Heart right ventricle (tissue), 16 donors: ENCODE results near the gene ADAM33. TPM values are rescaled to one million over a fixed set of nuclear protein-coding genes. Genes with fewer than 3 reads are reported as not detected.

ENCODE experiments used
- ATAC-seq, 8 donors: fragments of 200-7000 bp; cut with Tn5 transposase; one replicate each; pipeline ENCODE4 v1.9.1; 2020; ENCODE audit warnings: mild to moderate bottlenecking in 8 of 8, moderate library complexity in 8 of 8, moderate number of reproducible peaks in 1 of 8
- DNase-seq, 2 donors: peaks; one replicate each; pipeline ENCODE4 v3.0.0-alpha.2; 2020
- H3K27ac ChIP-seq, 10 donors: fragments of 200-600 bp; sonication (generic) in 2 of 10; one replicate each; pipeline versions ENCODE4 v1.5.0 to v1.8.0; 2020 to 2022; ENCODE audit warnings: mild to moderate bottlenecking in 3 of 10
- H3K27me3 ChIP-seq, 7 donors: fragments of 200-600 bp; one replicate each; pipeline ENCODE4 v1.8.0; 2021 to 2022; ENCODE audit warnings: mild to moderate bottlenecking in 2 of 7
- H3K36me3 ChIP-seq, 9 donors: fragments of 200-600 bp; sonication (generic) in 1 of 9; one replicate each; pipeline versions ENCODE4 v1.5.0 to v1.8.0; 2020 to 2022; ENCODE audit warnings: mild to moderate bottlenecking in 2 of 9
- H3K4me1 ChIP-seq, 9 donors: fragments of 200-600 bp; sonication (generic) in 1 of 9; one replicate each; pipeline versions ENCODE4 v1.5.0 to v1.8.0; 2020 to 2022; ENCODE audit warnings: mild to moderate bottlenecking in 4 of 9
- H3K4me3 ChIP-seq, 10 donors: fragments of 200-600 bp; sonication (generic) in 2 of 10; one replicate each; pipeline versions ENCODE4 v1.5.0 to v1.8.0; 2020 to 2022; ENCODE audit warnings: mild to moderate bottlenecking in 7 of 10, moderate library complexity in 2 of 10
- H3K9me3 ChIP-seq, 11 donors: fragments of 200-600 bp in 10 of 11; sonication (generic) in 2 of 11; one replicate each; pipeline versions ENCODE4 v1.5.0 to v1.8.0; 2013 to 2022; ENCODE audit warnings: mild to moderate bottlenecking in 2 of 11, control low read depth in 1 of 11, moderate library complexity in 1 of 11
- CTCF ChIP-seq, 9 donors: fragments of 200-600 bp; sonication (generic) in 2 of 9; IDR thresholded peaks; one replicate each; pipeline versions ENCODE4 v1.5.0 to v1.8.0; 2021 to 2022; ENCODE audit warnings: antibody characterized with exemption in 9 of 9, mild to moderate bottlenecking in 5 of 9, moderate library complexity in 1 of 9
- WGBS, 2 donors: extraction: QIAGEN DNeasy Blood & Tissue Kit; methylation state at CpG; one replicate each; pipeline ENCODE4 v1.1.7; 2013; ENCODE audit warnings: inconsistent platforms in 1 of 2; 5-methylcytosine and 5-hydroxymethylcytosine counted together
- intact Hi-C, 10 donors: fragments of 100-400 bp; cut with DNase I; formaldehyde crosslinking; loops; one replicate each; pipeline versions ENCODE4 v1.11.1 to v1.14.2; 2022
- polyA plus RNA-seq, 2 donors: library from polyadenylated mRNA; stranded (reverse); fragments of 200-250 nt; gene quantifications; one replicate each; pipeline ENCODE4 v1.2.3, GENCODE V29; 2013
- total RNA-seq, 10 donors: library from RNA; stranded (reverse); fragmentation: NEBNext Ultra II Directional in 3 of 10; extraction: Animal tissue kit (Norgen Biotek cat#: 25700) in 3 of 10; gene quantifications; one replicate each; pipeline versions ENCODE4 v1.2.1 to v1.2.4, GENCODE V29; 2021 to 2023
- donor health status: Arrhythmogenic right ventricular cardiomyopathy.
- donor health status: ischemic (EF 13 %, LVEDD 7.1; RV severe dilation, severe dysfunction).
- donor health status: healthy with polysubstance abuse.
- donor health status: DM: no; HTN: yes; CAD: no.
- donor health status: DM: no; HTN: no; CAD: no.
- donor health status: ischemic (EF 25% LVEDD 6.9; RV normal size, moderate dysfunction).
- donor health status: ischemic (EF 25% LVEDD 5.7; RV mildly dilated, moderate dysfunction).
- donor health status: healthy.
- donor health status: DM: yes; HTN: yes; CAD: no.
- donor health status: Ischemic cardiomyopathy.
- donor health status: ischemic (EF 35%, LVEDD 5.7; RV mildly dilated, moderate dysfunction).
- donor health status: nonischemic (EF 11% LVEDD 7.7; RV severe dilation, severe dysfunction).
- donor health status: DM: yes; HTN: yes; CAD: no.
- donor health status: PGD.
- donor health status: ischemic (EF 29% LVEDD 5.4; RV normal size, mild dysfunction).
- donor health status: nonischemic (EF 23%, LVEDD 6.1; RV moderate dilation, normal function).

Gene ADAM33
- total and polyA plus RNA-seq, 12 donors = 1.6 to 71.8 (median 4.5) TPM

GRCh38 chr20:3720068-3720467 is 38.3 kb upstream of the ADAM33 start:
- TF ChIP-seq CTCF (IDR thresholded peaks at IDR 0.05) = no peak
- Histone ChIP-seq H3K4me1 (peaks cover 0 to 5% (median 0%) of the 10 kb centered on the region in 9 donors), H3K4me3 (no peak overlapping the region), H3K36me3 (no peaks in the 10 kb centered on the region), H3K27ac (no peak overlapping the region), H3K27me3 (peaks cover 0 to 4% (median 0%) of the 10 kb centered on the region in 7 donors), H3K9me3 (no peaks in the 10 kb centered on the region)
- ATAC-seq (no peak), DNase-seq (no peak)
- intact Hi-C loops = loop anchor here in 1 of 10 donors (5.0 kb wide), 1 partner anchor 47 kb away; the partner anchor contains the start of gene ADISSP
- 85 to 88% methylated on average over 2 of the region's 2 CpGs for WGBS, 2 donors

GRCh38 chr20:3719046-3719445 is 37.2 kb upstream of the ADAM33 start:
- intact Hi-C loops = loop anchor here in 5 of 10 donors (5.0 to 10.0 kb wide), 3 partner anchors 33 to 154 kb away; partner anchors contain the start of gene ADISSP (in 4 of the 5)
- no peak for DNase-seq
- Histone ChIP-seq H3K27me3 (peaks cover 0 to 4% (median 0%) of the 10 kb centered on the region in 7 donors), H3K4me3 (no peak overlapping the region), H3K27ac (no peak overlapping the region), H3K9me3 (no peaks in the 10 kb centered on the region), H3K4me1 (peaks cover 0 to 8% (median 0%) of the 10 kb centered on the region in 9 donors), H3K36me3 (no peaks in the 10 kb centered on the region)
- no peak for ATAC-seq
- no peak for TF ChIP-seq CTCF (IDR thresholded peaks at IDR 0.05)
- WGBS, 2 donors = 89 to 90% methylated on average over 4 of the region's 4 CpGs

GRCh38 chr20:3716195-3716834 is 34.5 kb upstream of the ADAM33 start:
- no peaks in the 10 kb centered on the region for H3K36me3 ChIP-seq
- H3K27me3 ChIP-seq = peaks cover 0 to 4% (median 0%) of the 10 kb centered on the region in 7 donors
- intact Hi-C loops = loop anchor here in 5 of 10 donors (5.0 to 10.0 kb wide), 3 partner anchors 36 to 152 kb away; partner anchors contain the start of gene ADISSP (in 4 of the 5)
- H3K27ac ChIP-seq = no peak overlapping the region
- no peak overlapping the region for H3K4me3 ChIP-seq
- 78 to 85% methylated on average over 4 of the region's 4 CpGs for WGBS, 2 donors
- H3K4me1 ChIP-seq = peaks cover 0 to 27% (median under 1%) of the 10 kb centered on the region in 9 donors
- ATAC-seq = peak in 7 of 8 donors; percentile 55 to 84 (median 73)
- no peaks in the 10 kb centered on the region for H3K9me3 ChIP-seq
- DNase-seq = peak; percentile 46 to 48
- peak; percentile 52 to 86 (median 78) for TF ChIP-seq CTCF (IDR thresholded peaks at IDR 0.05)

GRCh38 chr20:3714092-3714491 is 32.3 kb upstream of the ADAM33 start:
- no peak overlapping the region for H3K27ac ChIP-seq
- ATAC-seq (peak in 4 of 8 donors; percentile 30 to 43 (median 34)), DNase-seq (no peak)
- H3K4me3 ChIP-seq = no peak overlapping the region
- peaks cover 3 to 43% (median 14%) of the 10 kb centered on the region in 9 donors for H3K4me1 ChIP-seq
- TF ChIP-seq CTCF (IDR thresholded peaks at IDR 0.05) = no peak
- 68 to 75% methylated on average over 4 of the region's 4 CpGs for WGBS, 2 donors
- no peaks in the 10 kb centered on the region for H3K36me3 ChIP-seq
- H3K9me3 ChIP-seq = no peaks in the 10 kb centered on the region
- peaks cover 0 to 3% (median 0%) of the 10 kb centered on the region in 7 donors for H3K27me3 ChIP-seq
- intact Hi-C loops = loop anchor here in 4 of 10 donors (5.0 to 10.0 kb wide), 3 partner anchors 37 to 152 kb away; no protein-coding TSS in a partner anchor
